GM18520 (cell line): ENCODE data around the gene NDFIP2.

Source experiments
- ATAC-seq: cut with Tn5 transposase; IDR thresholded peaks from one replicate; pipeline ENCODE4 v1.9.1; 2021; ENCODE audit not compliant: unreplicated experiment

The NDFIP2 gene

DNA sequence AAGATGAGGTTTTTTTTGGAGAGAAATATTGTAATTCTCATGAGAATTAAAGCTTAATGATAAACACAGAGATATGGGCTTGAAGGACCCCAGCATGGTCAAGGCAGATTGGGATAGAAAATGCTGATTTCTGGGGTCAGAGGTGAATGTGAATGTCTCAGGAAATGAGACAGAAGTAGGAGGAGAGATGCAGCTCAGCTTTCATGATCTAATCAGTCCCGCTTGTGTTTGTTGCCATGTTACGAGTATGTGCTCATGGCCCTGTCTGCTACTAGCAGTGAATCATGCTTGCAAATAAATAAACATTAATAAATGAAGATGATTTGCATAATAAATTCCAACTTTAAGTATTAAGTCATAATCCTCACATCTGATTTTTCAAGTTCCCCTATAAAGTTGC lies 23.0 kb upstream of the NDFIP2 start:
- ATAC-seq: no peak

DNA sequence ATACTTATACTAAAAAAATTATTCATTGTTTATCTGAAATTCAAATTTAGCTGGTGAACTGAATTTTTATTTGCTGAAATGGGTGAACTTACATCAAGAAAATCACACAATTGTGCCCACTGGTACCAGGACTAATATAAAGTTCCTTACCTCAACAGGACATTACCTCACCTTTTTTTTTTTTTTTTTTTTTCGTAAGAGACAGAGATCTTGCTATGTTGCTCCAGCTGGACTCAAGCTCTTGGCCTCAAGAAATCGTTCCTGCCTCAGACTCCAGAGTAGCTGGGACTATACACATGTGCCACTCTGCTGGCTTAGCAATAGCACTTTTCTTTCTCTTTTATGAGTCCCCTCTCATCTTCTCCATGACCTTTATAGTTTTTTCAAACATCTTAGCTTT lies 22.5 kb upstream of the NDFIP2 start:
- no peak for ATAC-seq

DNA sequence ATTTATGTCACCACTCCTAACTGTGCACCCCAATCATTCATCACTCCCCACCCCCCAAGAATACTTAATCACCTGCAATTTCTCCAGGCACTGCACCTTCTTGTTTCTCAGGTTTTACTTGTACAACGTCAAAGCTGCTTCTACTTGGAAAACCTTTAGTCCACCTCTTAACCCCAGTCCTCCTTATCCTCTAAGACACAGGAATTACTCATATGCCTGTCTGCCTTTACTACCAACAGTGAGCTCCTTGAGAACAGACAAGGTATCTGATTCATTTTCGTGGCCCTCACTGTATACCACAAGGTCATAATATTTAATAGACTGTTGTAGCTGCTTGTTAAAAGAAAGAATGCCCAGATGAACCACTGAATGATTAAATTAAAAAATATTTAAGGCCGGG lies 21.0 kb upstream of the NDFIP2 start:
- ATAC-seq: no peak

DNA sequence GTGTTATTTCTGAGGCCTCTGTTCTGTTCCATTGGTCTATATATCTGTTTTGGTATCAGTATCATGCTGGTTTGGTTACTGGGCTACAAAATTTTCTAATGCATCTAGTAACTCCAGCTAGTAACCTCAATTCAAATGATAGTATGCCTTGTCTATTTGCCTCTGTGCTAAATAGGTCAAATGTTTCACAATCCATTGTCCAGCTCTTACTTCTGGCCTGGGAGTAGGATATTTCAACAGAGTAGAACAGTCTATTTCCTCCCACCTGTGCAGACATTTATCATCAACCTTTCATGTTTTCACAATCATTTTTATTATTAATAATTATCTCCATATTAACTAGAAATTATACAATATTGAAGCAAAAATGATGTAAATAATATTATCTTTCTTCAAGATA lies 18.1 kb upstream of the NDFIP2 start:
- ATAC-seq: no peak

DNA sequence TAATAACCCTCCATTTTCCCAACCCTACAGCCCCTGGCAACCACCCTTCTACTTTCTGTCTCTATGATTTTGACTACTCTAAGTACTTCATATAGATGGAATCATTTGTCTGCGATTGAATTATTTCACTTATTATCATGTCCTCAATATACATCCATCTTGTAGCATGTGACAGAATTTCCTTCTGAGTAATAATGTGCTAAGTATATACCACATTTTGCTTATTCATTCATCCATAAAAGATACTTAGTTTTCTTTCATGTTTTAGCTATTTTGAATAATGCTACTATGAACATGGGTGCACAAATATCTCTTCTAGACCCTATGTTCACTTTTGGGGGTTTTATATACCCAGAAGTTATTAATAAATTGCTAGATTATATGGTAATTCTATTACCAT lies 17.4 kb upstream of the NDFIP2 start:
- no peak for ATAC-seq

DNA sequence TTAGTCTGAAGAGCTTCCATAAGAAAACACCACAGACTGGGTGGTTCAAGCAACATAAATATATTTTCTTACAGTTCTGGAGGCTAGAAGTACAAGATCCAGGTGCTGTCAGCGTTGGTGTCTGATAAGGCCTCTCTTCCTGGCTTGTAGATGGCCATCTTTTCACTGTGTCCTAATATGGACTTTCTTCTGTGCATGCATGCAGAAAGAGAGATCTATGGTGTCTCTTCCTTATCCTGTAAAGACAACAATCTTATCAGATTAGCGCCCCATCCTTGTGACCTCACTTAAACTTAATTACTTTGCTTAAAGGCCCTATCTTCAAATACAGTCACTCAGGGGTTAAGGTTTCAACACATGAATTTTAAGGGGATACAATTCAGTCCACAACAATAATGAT lies 14.1 kb upstream of the NDFIP2 start:
- ATAC-seq: no peak

DNA sequence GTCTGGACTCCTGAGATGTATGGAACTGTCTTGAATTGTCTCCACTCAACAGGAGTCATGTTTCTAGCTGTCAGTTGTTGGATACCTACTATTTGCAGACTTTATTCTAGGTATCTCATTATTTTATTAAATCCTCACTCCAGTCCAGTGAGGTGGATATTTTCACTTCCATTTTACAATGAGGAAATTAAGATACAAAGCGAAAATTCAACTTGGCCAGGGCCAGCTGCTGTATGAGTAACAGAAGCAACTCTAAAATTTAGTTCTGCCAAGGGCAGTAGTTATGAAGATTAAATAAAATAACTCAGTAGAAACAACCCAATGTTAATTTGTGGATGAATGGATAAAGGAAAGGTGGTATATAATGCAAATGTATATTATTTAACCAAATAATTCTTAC lies 12.6 kb upstream of the NDFIP2 start:
- no peak for ATAC-seq

DNA sequence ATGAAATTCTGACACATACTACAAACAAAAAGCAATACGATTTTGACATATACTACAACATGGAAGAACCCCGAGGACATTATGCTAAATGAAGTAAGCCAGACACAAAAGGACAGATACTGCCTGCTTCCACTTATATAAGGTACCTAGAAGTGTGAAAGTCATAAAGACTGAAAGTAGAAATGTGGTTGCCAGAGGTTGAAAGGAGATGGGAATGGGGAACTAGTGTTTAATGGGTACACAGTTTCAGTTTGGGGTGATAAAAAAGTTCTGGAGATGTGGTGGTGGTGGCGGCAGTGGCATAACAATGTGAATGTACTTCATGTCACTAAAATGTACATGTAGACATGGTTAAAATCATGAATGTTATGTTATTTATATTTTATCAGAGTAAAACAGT lies 12.1 kb upstream of the NDFIP2 start:
- peak; percentile 41 for ATAC-seq

DNA sequence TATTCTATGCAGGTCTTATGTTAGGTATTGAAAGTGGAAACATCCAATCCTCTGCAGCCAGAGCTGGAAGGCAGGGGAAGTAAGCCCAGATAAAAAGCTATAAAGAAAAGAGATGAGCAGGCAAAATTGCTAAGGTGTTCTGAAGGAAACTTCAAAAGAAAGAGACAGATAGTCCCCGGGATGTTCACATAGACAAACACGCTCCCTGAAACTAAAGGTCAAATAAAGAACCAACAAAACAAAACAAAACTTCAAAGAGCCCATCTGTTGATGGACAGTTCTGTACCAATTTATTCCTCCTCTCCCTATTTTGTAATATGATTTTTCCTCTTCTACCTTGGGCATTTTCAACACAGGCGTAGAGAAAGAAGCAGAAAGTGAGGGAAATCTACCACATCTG lies 11.3 kb upstream of the NDFIP2 start:
- no peak for ATAC-seq

DNA sequence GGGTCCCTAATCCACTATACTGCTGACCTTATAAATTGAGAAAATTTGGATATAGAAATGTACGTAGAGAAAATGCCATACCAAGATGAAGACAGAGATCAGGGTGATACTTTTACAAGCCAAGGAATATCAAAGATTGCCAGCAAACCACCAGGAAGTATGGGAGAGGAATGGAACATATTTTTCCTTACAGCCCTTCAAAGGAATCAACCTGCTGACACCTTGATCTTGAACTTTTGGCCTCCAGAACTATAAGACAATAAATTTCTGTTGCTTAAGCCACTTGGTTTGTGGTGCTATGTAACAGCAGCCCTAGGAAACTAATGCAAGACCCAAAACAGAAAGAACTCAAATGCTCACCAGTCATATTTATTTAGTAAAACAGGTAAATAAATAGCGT lies 10.3 kb upstream of the NDFIP2 start:
- ATAC-seq: no peak

DNA sequence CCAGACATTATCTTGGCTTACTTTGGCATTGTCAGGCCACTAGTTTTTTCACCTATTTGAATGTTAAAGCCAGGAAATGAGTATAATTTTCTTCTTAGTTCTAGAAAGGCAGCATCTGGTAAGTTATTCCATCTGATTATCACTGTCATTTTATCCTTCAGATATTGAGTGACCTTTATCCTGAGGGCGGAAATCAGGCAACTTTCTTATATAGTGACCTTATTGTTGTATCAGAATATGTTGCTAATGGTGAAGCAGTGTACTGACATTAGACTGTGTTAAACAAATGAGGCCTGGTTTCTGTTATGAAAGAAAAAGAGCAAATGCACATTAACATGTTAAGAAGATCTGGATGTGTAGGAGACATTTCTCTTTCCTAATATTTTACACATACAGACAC lies 5.4 kb upstream of the NDFIP2 start:
- no peak for ATAC-seq

DNA sequence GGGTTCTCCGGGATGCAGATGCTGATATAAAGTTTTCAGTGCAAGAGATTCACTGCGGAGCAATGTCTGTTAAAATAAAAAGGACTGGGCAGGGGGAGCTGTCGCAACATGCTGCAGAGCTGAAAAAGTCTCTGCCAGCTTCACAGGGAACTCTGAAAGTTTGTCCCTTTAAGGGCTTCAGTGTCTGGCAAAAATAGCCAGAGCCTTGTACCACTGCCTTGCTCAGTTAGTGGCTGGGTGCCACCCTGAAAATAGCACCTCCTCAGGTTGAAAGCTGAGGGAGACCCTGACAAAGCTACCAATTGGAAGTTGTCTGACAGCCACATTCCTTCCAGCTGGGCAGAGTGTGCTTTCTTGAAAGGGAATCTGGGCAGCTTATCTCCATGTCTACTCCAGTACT lies 3.0 kb upstream of the NDFIP2 start:
- ATAC-seq: no peak

DNA sequence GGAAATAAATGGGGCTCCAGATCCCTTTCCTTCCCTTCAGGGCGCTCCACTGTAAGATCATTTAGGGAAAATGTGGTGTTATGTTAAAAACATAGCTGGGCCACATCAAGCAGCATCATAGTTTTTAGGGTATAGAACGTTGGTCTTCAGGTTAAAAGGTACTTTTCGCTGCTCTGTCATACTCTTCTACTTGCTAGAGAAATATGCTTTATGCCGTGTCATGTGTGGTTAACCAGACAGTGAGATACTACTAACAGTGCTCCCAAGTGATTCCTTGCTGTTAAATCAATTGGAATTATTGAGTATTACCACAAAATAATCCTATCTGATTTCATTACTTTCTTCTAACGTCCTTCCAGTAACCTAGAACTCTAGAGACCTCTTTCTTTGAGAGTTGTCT lies 1.1 kb upstream of the NDFIP2 start:
- no peak for ATAC-seq

DNA sequence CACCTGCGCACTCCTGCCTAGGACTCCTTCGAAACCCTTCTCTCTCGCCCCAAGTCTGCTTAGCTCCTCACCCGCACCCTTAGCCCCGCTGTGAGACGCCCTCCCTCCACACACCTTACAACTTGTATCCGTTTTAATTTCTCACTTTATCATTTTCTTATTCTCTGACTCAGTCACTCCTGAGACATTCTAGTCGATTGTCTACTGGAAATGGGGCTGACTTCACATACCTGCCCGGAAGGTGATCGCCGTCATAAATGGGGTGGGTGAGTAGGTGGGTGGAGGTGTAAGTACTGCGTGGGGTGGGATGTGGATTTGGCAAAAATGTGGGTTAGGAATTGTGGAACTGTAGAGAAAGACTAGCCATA lies 714 bp downstream of the NDFIP2 start:
- ATAC-seq: no peak

DNA sequence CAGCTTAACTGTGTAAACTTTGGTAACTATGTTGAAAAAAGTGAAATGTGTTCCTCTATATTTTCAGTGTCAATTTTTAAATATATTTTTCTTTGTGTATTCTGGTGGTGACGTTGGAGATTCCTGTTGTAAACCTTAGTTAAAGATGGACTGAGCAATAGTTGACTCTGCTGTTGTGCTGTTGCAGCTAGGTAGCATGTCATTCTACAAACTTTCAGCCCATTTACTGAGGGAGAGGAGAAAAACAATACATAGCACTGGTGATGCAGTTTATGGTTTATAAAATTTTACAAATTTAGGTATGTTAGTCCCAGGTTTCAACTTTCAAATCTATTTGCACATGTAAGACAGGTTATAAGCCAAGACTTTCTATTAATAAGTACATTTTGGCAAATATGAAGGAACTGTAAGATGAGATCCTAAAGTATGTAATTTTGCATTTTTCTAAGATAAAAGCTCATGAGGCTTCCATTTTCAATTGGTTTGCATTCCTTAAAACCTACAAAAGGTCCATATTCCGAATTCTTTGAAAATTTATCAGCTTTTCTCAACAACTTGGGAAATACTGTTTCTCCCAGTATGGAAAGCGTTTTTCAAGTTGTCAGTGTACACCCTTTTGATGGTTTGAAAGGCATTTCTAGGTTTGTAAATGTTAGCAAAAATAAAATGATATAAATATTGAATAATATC lies 1.5 kb downstream of the NDFIP2 start:
- no peak for ATAC-seq

DNA sequence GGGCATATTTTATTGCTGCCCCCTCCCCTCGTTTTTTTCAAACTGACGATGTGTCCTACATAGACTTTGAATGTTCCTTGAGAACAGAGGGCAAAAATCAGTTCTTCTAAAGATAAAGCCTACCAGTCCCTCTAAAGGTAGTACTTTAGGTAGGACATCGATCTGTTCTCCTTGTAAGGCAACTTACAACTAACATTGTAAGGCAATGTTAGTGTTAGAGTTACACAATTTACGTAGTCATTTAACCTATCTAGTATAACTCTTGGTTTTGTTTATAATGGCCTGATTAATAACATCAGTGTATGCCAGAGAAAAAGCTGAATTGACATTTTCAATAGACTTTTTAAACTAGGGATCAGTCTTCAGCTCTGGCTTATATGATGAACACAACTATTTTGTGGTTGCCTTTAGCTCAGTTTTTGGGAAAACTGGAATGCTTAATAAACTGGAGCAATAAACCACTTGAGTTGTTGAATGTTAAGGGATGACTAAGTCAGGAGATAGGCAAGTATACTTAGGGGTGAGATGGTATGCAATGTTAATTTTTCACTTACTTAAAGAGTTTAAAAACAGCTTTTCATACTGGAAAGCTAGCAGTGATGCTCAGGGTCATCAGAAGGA lies 2.2 kb downstream of the NDFIP2 start:
- ATAC-seq: no peak

DNA sequence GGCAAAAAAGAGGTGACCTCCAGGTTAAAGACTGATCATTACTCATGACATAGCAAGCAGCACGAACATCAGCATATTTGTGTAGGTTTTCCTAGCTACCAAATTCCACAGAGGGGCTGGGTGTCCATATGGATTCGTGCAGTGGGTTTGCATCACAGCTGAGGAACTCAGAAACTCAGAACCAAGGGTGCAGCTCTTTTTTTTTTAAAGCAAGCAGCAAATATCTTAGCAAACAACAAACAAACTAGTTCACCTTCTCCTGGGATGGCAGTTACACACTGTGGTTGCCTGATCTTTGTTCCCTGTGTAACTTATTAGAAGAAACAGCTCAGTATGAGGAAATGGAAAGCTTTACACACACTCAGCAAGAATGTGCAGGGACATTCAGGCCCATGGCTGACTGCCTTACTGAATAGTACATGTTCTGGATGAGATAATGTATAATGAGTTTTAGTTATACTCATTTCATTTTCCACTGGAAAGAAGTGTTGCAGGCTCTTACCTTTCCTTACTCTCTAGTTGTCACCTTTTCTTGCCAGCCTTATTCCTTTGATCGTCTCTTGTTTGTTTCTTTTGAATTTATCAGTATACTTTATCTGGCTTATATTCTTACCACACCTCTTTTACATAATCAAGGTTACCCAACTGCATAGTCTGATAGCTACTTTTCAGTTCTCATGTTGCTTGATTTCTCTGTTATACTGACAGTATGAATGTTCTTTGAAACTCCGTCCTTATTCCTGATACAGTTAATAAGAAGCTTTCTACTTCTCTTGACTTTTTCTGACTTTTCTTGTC lies 4.3 kb downstream of the NDFIP2 start:
- ATAC-seq: no peak

DNA sequence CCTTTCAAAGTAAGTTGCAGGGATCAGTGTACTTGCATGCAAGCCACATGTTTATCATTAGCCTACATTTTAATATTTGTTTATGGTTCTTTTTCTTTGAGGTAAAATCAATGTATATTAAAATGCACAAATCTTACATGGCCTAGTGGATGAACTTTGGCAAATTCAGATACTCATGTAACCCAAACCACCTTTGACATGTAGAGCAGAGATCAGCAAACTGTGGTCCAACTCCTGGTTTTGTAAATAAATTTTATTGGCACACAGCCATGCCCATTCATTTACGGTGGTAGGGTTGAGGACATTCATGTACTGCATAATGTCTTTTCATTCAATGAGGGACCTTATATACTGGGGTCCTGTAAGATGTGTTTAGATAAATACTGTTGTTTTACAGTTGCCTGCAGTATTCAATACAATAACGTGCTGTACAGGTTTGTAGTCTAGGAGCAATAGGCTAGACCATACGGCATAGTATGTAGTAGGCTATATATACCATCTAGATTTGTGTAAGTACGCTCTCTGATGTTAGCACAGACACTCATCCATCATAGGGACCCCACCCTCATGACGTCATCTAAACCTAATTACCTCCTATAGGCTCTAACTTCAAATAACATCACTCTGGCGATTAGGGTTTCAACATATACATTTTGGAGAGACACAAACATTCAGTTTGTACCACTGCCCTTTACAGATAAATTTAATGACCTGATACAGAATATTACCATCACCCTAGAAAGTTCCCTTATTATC lies 5.7 kb downstream of the NDFIP2 start:
- ATAC-seq: no peak

DNA sequence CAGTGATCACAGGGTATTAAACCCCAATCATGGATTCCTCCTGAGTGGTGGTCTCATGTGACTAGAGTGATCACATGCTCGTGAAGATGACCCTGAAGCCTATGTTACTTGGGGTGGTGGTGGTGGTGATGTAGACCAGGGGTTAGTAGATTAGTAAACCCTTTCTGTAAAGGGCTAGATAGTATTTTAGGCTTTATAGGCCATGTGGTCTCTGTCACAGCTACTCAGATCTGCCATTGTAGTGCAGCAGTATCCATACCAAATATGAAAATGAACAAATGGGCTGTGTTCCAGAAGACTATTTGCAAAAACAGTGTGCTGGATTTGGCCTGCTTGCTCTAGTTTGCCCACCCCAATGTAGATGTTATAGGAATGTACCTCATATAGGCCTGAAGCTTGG lies 9.4 kb downstream of the NDFIP2 start:
- ATAC-seq: no peak

DNA sequence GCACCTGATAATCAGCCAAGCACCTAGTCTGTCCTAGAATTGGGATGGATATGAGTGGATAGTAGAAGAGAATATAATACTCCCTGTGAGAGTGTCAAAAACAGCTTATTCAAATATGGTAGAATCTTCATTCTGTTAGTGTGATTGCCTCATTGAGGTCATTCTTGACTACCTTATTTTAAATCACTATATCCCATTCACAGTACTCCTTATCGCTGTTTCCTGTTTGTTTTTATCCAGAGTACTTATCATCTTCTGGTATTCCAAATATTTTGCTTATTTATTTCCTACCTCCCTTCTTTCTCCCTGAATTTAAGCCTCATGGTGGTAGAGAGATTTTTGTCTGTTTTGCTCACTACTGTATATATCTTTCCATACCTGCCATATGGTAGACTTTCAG lies 9.9 kb downstream of the NDFIP2 start:
- no peak for ATAC-seq

DNA sequence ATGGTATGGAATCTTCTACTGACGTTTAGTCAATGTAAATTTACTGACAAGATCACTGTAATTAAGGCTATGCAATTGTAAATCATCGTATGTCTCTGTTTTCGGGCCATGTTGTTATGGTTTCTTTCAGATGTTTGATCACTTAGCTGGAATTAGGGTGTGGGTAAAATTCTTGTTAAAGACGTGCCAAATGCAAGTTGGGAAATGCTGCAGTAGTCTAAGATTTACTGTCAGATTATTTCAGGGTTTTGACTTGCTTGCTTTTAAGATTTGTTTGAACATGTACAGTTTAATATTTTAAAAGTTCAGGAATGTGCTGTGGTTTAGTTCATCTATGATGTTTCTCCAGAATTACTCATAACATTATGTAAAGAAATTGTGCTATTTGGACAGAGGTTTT lies 10.8 kb downstream of the NDFIP2 start:
- ATAC-seq: no peak

DNA sequence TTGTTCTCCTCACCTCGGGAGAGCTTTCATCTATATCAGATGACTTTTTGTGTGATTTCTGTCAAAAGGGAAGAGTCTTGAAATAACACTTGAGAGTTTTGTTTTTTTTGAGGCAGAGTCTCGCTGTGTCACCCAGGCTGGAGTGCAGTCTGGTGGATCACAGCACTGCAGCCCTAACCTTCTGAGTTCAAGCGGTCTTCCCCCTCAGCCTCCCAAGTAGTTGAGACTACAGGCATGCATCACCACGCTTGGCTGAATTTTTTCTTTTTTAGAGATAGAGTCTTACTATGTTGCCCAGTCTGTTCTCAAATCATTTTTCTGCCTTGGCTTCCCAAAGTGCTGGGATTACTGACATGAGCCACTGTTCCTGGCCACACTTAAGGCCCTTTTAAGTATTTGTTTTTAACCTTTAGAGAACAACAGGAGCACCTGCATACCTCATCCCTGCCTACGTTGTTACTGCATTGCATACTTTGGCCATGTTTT lies 11.4 kb downstream of the NDFIP2 start:
- no peak for ATAC-seq
